GM23248 (cell line): Measurements from ENCODE around the gene XRN2. TPM values are rescaled to one million over a fixed set of nuclear protein-coding genes. Genes with fewer than 3 reads are reported as not detected.
A peak's percentile ranks its signal among the peaks of the same experiment; 100 is the strongest.

ENCODE experiments used
- DNase-seq: peaks from one replicate; pipeline ENCODE4 v3.0.0-alpha.2; 2015
- H2AFZ ChIP-seq: fragments of 200-600 bp; sonication (generic); 2 replicates; pipeline ENCODE4 v1.6.1; 2016; ENCODE audit warnings: antibody characterized with exemption
- H3F3A ChIP-seq: fragments of 200-600 bp; sonication (generic); 2 replicates; pipeline ENCODE4 v1.6.1; 2016; ENCODE audit warnings: mild to moderate bottlenecking, antibody characterized with exemption, mixed run types; ENCODE audit not compliant: insufficient read depth
- H3K27ac ChIP-seq: fragments of 200-600 bp; sonication (generic); 2 replicates; pipeline ENCODE4 v1.5.1; 2016; ENCODE audit warnings: mild to moderate bottlenecking
- H3K27me3 ChIP-seq: fragments of 200-600 bp; sonication (generic); replicated peaks from 2 replicates; pipeline ENCODE4 v1.6.1; 2016; ENCODE audit warnings: mild to moderate bottlenecking; ENCODE audit not compliant: insufficient read depth
- H3K36me3 ChIP-seq: fragments of 200-600 bp; sonication (generic); 2 replicates; pipeline ENCODE4 v1.6.1; 2016; ENCODE audit warnings: low read depth, mild to moderate bottlenecking
- H3K4me1 ChIP-seq: fragments of 200-600 bp; sonication (generic); 2 replicates; pipeline ENCODE4 v1.6.1; 2016; ENCODE audit warnings: mild to moderate bottlenecking; ENCODE audit not compliant: insufficient read depth
- H3K4me2 ChIP-seq: fragments of 200-600 bp; sonication (generic); one replicate; pipeline ENCODE4 v1.6.1; 2016; ENCODE audit warnings: mild to moderate bottlenecking; ENCODE audit not compliant: unreplicated experiment
- H3K4me3 ChIP-seq: fragments of 200-600 bp; sonication (generic); 2 replicates; pipeline ENCODE4 v1.5.1; 2016; ENCODE audit warnings: mild to moderate bottlenecking
- H3K79me2 ChIP-seq: fragments of 200-600 bp; sonication (generic); 2 replicates; pipeline ENCODE4 v1.6.1; 2016; ENCODE audit warnings: mild to moderate bottlenecking; ENCODE audit not compliant: insufficient read depth
- H3K9ac ChIP-seq: fragments of 200-600 bp; sonication (generic); 2 replicates; pipeline ENCODE4 v1.6.1; 2016; ENCODE audit warnings: mild to moderate bottlenecking
- H3K9me2 ChIP-seq: fragments of 200-600 bp; sonication (generic); 2 replicates; pipeline ENCODE4 v1.6.1; 2016; ENCODE audit warnings: mixed run types, mild to moderate bottlenecking, moderate library complexity; ENCODE audit not compliant: insufficient read depth
- H3K9me3 ChIP-seq: fragments of 200-600 bp; sonication (generic); one replicate; pipeline ENCODE4 v1.6.1; 2017; ENCODE audit warnings: low read depth
- H4K20me1 ChIP-seq: fragments of 200-600 bp; sonication (generic); 2 replicates; pipeline ENCODE4 v1.6.0; 2016; ENCODE audit not compliant: insufficient read depth
- EZH2 ChIP-seq: fragments of 200-600 bp; sonication (generic); IDR thresholded peaks from 2 replicates; pipeline ENCODE4 v1.6.1; 2018; ENCODE audit warnings: antibody characterized with exemption, mild to moderate bottlenecking; ENCODE audit not compliant: insufficient read depth, poor library complexity, severe bottlenecking
- EZH2phosphoT487 ChIP-seq: fragments of 200-600 bp; sonication (generic); IDR thresholded peaks from 2 replicates; pipeline ENCODE4 v1.6.1; 2018; ENCODE audit warnings: antibody characterized with exemption, moderate library complexity, mild to moderate bottlenecking, low read depth; ENCODE audit not compliant: insufficient read depth
- WGBS, 2 experiments: methylation state at CpG; one replicate each; pipeline ENCODE4 v1.1.6; 2015 to 2017; ENCODE audit warnings: low lambda C conversion rate in 2 of 2, low coverage in 1 of 2; ENCODE audit errors: missing lambda C conversion rate in 2 of 2; 5-methylcytosine and 5-hydroxymethylcytosine counted together
- in situ Hi-C: fragments of 300-500 bp; cut with MboI; formaldehyde crosslinking; loops from 2 replicates; pipeline ENCODE4 v1.15.0; 2020
- polyA plus RNA-seq: library from polyadenylated mRNA; unstranded; fragments of >200 nt; fragmentation: Nextera tagmentation; extraction: Ambion mirVana; gene quantifications from 2 replicates; pipeline ENCODE4 v1.2.1, GENCODE V29; 2016
- total RNA-seq: library from RNA; depleted of rRNA; stranded (reverse); fragments of >200 nt; shearing (Covaris generic); gene quantifications from 2 replicates; pipeline ENCODE4 v1.2.3, GENCODE V29; 2014

XRN2 gene
- total and polyA plus RNA-seq, 2 experiments from 2014 or later: 55.0 to 78.9 TPM

- peak; percentile 58 for DNase-seq
- Histone ChIP-seq H3K36me3 (no peaks in the 10 kb centered on the region), H3K27me3 (peaks cover 86% of the 10 kb centered on the region), H3K9me2 (no peaks in the 10 kb centered on the region), H3K79me2 (no peaks in the 10 kb centered on the region), H3K9ac (no peak overlapping the region), H3F3A (peaks cover 13% of the 10 kb centered on the region; the same call in 1 of the 2 replicates), H4K20me1 (no peaks in the 10 kb centered on the region), H3K4me1 (no peaks in the 10 kb centered on the region), H3K9me3 (no peaks in the 10 kb centered on the region), H3K4me2 (peak overlapping the region; percentile 5), H3K4me3 (no peak overlapping the region), H3K27ac (no peak overlapping the region), H2AFZ (no peak overlapping the region)
- no peak for TF ChIP-seq EZH2
- no peak for TF ChIP-seq EZH2phosphoT487
- in situ Hi-C loops: no loop called here
- WGBS, 2 experiments: 3 to 6% methylated on average over 39 to 50 of the region's 116 CpGs
Observed at GRCh38 chr20:21396599-21397340, 93.6 kb downstream of the XRN2 start.

- H3K9me2 ChIP-seq: no peaks in the 10 kb centered on the region
- peak; percentile 97 for TF ChIP-seq EZH2
- no peak for TF ChIP-seq EZH2phosphoT487
- no peak within 1 kb of the TSS for H3K27ac ChIP-seq
- no peaks in the 10 kb centered on the region for H3K9me3 ChIP-seq
- H3K27me3 ChIP-seq: peaks cover 85% of the 10 kb centered on the region
- H3F3A ChIP-seq: peaks cover 5% of the 10 kb centered on the region; the same call in 1 of the 2 replicates
- no peaks in the 10 kb centered on the region for H3K4me1 ChIP-seq
- no peak within 1 kb of the TSS for H2AFZ ChIP-seq
- H3K4me2 ChIP-seq: peak within 1 kb of the TSS; percentile 5
- WGBS, 2 experiments: 14 to 17% methylated on average over 37 to 40 of the region's 57 CpGs
- H3K9ac ChIP-seq: no peak within 1 kb of the TSS
- H4K20me1 ChIP-seq: no peaks in the 10 kb centered on the region
- H3K36me3 ChIP-seq: no peaks in the 10 kb centered on the region
- no peaks in the 10 kb centered on the region for H3K79me2 ChIP-seq
- no peak within 1 kb of the TSS for H3K4me3 ChIP-seq
- no peak for DNase-seq
- in situ Hi-C loops: no loop called here
Observed at GRCh38 chr20:21397341-21398108, 94.4 kb downstream of the XRN2 start, which contains the start of gene NKX2-4. NKX2-4 (minus strand) TSS chr20:21397526; CDS start chr20:21397399, 127 bp downstream.

- in situ Hi-C loops: no loop called here
- 28 to 35% methylated on average over 10 of the region's 10 CpGs for WGBS, 2 experiments
- Histone ChIP-seq H3K4me3 (no peak overlapping the region), H2AFZ (no peak overlapping the region), H3K9me2 (no peaks in the 10 kb centered on the region), H3K79me2 (no peaks in the 10 kb centered on the region), H3K9me3 (no peaks in the 10 kb centered on the region), H3F3A (no peaks in the 10 kb centered on the region), H3K9ac (no peak overlapping the region), H3K4me1 (no peaks in the 10 kb centered on the region), H4K20me1 (no peaks in the 10 kb centered on the region), H3K27me3 (peaks cover 90% of the 10 kb centered on the region), H3K27ac (no peak overlapping the region), H3K4me2 (no peak overlapping the region), H3K36me3 (no peaks in the 10 kb centered on the region)
- no peak for DNase-seq
- TF ChIP-seq EZH2 (peak; percentile 56), EZH2phosphoT487 (no peak)
Observed at GRCh38 chr20:21398109-21399004, 95.2 kb downstream of the XRN2 start.

GRCh38 chr20:21399005-21399475, 95.9 kb downstream of the XRN2 start:
- no peaks in the 10 kb centered on the region for H3K9me2 ChIP-seq
- in situ Hi-C loops: no loop called here
- H3K4me2 ChIP-seq: no peak overlapping the region
- H2AFZ ChIP-seq: no peak overlapping the region
- no peak for DNase-seq
- no peaks in the 10 kb centered on the region for H3K79me2 ChIP-seq
- no peak overlapping the region for H3K4me3 ChIP-seq
- 36% methylated on average over 5 of the region's 5 CpGs for WGBS, 2 experiments
- H3K27me3 ChIP-seq: peaks cover 89% of the 10 kb centered on the region
- H3F3A ChIP-seq: no peaks in the 10 kb centered on the region
- H4K20me1 ChIP-seq: no peaks in the 10 kb centered on the region
- H3K9me3 ChIP-seq: no peaks in the 10 kb centered on the region
- no peaks in the 10 kb centered on the region for H3K36me3 ChIP-seq
- H3K27ac ChIP-seq: no peak overlapping the region
- H3K4me1 ChIP-seq: no peaks in the 10 kb centered on the region
- TF ChIP-seq EZH2phosphoT487 (no peak), EZH2 (no peak)
- H3K9ac ChIP-seq: no peak overlapping the region
